DND-41 (cell line): ENCODE results near the gene ZNF32.

ENCODE experiments used
- ATAC-seq: fragments of 200-7000 bp; cut with Tn5 transposase; 3 replicates; pipeline ENCODE4 v1.9.1; 2021; ENCODE audit warnings: low read depth; ENCODE audit not compliant: insufficient read depth
- DNase-seq: peaks from one replicate; pipeline ENCODE4 v3.0.0-alpha.2; 2020
- H2AFZ ChIP-seq: 2 replicates; pipeline ENCODE4 v1.6.0; 2012; ENCODE audit warnings: low read depth, low read length
- H3K27ac ChIP-seq: 2 replicates; pipeline ENCODE4 v1.5.1; 2012; ENCODE audit warnings: low read length, inconsistent platforms
- H3K27me3 ChIP-seq: fragments of 200-600 bp; sonication (generic); 2 replicates; pipeline ENCODE4 v1.6.0; 2012; ENCODE audit warnings: low read length, mild to moderate bottlenecking, inconsistent platforms; ENCODE audit not compliant: insufficient read depth, poor library complexity
- H3K36me3 ChIP-seq: 2 replicates; pipeline ENCODE4 v1.5.1; 2012; ENCODE audit warnings: low read length, inconsistent platforms; ENCODE audit not compliant: insufficient read depth
- H3K4me1 ChIP-seq: 2 replicates; pipeline ENCODE4 v1.5.1; 2012; ENCODE audit warnings: mild to moderate bottlenecking, low read length; ENCODE audit not compliant: insufficient read depth
- H3K4me2 ChIP-seq: 2 replicates; pipeline ENCODE4 v1.6.0; 2012; ENCODE audit warnings: mild to moderate bottlenecking, moderate library complexity, low read length, inconsistent platforms; ENCODE audit not compliant: insufficient read depth
- H3K4me3 ChIP-seq, 2 experiments: fragments of 200-600 bp in 1 of 2; shearing (Covaris generic) in 1 of 2; 2 replicates each; pipeline ENCODE4 v1.5.1; 2012 to 2016; ENCODE audit warnings: inconsistent platforms in 2 of 2, low read length in 2 of 2, mild to moderate bottlenecking in 2 of 2, low read depth in 1 of 2, moderate library complexity in 1 of 2
- H3K79me2 ChIP-seq: 2 replicates; pipeline ENCODE4 v1.6.0; 2012; ENCODE audit warnings: low read length, inconsistent platforms; ENCODE audit not compliant: insufficient read depth
- H3K9ac ChIP-seq: 2 replicates; pipeline ENCODE4 v1.6.0; 2012; ENCODE audit warnings: low read depth, mild to moderate bottlenecking, inconsistent platforms, low read length, moderate library complexity
- H3K9me3 ChIP-seq: 2 replicates; pipeline ENCODE4 v1.5.1; 2012; ENCODE audit warnings: low read length, moderate library complexity, mild to moderate bottlenecking, inconsistent platforms; ENCODE audit not compliant: insufficient read depth, severe bottlenecking
- H4K20me1 ChIP-seq: 2 replicates; pipeline ENCODE4 v1.6.0; 2012; ENCODE audit warnings: low read length; ENCODE audit not compliant: insufficient read depth
- EZH2 ChIP-seq: IDR thresholded peaks from 3 replicates; pipeline ENCODE4 v1.6.1; 2012; ENCODE audit warnings: borderline replicate concordance, low read depth, mild to moderate bottlenecking, moderate library complexity, low read length, inconsistent platforms; ENCODE audit not compliant: severe bottlenecking
- TF ChIP-seq, protein P1 (sequence below): IDR thresholded peaks from 2 replicates; pipeline ENCODE4 v1.5.1; 2012; ENCODE audit warnings: borderline replicate concordance, low read length, moderate library complexity, mild to moderate bottlenecking; ENCODE audit not compliant: poor library complexity, severe bottlenecking; ENCODE audit errors: extremely low read depth

Gene ZNF32

DNA sequence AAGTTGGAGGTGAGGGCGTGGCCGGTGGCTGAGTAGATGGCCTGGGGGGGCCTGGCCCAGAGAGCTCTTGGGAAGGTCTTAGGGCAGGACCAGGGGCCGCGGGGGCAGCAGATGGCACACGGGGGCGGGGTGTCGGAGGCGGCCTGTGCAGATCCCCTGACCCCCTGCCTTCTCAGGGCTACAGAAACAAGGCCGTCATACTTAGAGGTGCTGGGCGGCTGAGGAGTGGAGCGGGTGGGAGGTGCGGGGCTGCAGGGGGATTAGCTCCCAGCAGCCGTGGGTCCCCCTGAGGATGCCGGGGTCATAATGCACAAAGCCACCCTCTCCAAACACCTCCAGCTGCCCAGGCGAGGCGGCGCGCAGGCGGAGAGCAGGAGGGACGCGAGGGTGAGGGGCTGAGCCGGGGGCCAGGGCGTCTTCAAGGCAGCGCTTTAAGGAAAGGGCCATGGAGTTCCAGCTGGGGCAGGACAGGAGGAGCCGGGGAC is 40.4 kb upstream of the ZNF32 start:
- no peak for TF ChIP-seq EZH2
- TF ChIP-seq, protein P1, sequence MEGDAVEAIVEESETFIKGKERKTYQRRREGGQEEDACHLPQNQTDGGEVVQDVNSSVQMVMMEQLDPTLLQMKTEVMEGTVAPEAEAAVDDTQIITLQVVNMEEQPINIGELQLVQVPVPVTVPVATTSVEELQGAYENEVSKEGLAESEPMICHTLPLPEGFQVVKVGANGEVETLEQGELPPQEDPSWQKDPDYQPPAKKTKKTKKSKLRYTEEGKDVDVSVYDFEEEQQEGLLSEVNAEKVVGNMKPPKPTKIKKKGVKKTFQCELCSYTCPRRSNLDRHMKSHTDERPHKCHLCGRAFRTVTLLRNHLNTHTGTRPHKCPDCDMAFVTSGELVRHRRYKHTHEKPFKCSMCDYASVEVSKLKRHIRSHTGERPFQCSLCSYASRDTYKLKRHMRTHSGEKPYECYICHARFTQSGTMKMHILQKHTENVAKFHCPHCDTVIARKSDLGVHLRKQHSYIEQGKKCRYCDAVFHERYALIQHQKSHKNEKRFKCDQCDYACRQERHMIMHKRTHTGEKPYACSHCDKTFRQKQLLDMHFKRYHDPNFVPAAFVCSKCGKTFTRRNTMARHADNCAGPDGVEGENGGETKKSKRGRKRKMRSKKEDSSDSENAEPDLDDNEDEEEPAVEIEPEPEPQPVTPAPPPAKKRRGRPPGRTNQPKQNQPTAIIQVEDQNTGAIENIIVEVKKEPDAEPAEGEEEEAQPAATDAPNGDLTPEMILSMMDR, result no peak
- Histone ChIP-seq H3K79me2 (no peaks in the 10 kb centered on the region), H3K27ac (no peak overlapping the region), H3K4me3 (no peak overlapping the region), H3K9ac (no peak overlapping the region), H3K4me1 (peaks cover 13% of the 10 kb centered on the region), H3K36me3 (no peaks in the 10 kb centered on the region), H2AFZ (no peak overlapping the region), H3K9me3 (no peaks in the 10 kb centered on the region), H3K4me2 (no peak overlapping the region), H4K20me1 (no peaks in the 10 kb centered on the region), H3K27me3 (peaks cover 7% of the 10 kb centered on the region)
- ATAC-seq (no peak), DNase-seq (no peak)

DNA sequence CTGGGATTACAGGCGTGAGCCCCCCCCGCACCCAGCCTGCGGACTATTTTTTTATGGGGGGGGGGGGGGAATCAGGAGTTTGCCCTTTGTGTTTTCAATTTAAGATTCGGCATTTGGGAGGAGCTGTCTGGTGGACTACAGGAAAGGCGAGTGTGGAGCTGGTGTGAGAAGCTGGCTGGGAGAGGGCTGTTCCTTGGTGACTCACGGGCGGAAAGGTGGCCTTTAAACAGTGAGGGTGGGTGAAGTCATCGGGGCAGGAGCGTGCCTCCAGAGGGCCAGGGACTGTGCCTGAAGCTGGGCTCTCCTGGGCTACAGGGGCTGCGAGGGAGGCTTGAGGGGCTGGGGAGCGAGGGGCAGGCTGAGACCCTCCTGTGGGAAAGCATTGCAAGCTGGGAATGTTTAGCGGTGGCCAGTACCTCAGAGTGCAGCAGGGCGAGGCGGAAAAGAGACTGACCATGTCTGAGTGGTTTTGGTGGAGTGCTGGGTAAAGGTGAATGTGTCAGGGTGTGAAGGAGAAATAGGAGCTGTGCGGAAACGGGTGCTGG is 39.7 kb upstream of the ZNF32 start:
- Histone ChIP-seq H3K36me3 (no peaks in the 10 kb centered on the region), H3K4me3 (no peak overlapping the region), H3K9ac (no peak overlapping the region), H4K20me1 (no peaks in the 10 kb centered on the region), H3K4me1 (peaks cover 13% of the 10 kb centered on the region), H3K4me2 (no peak overlapping the region), H3K9me3 (no peaks in the 10 kb centered on the region), H3K27me3 (peaks cover 7% of the 10 kb centered on the region), H2AFZ (no peak overlapping the region), H3K27ac (no peak overlapping the region), H3K79me2 (no peaks in the 10 kb centered on the region)
- no peak for DNase-seq
- TF ChIP-seq EZH2, result no peak
- TF ChIP-seq, protein P1, result no peak
- ATAC-seq, result no peak

- Histone ChIP-seq H3K36me3 (no peaks in the 10 kb centered on the region), H3K27ac (no peak overlapping the region), H3K79me2 (no peaks in the 10 kb centered on the region), H3K27me3 (peaks cover 10% of the 10 kb centered on the region), H3K4me3 (no peak overlapping the region), H2AFZ (no peak overlapping the region), H3K4me1 (peaks cover 13% of the 10 kb centered on the region), H3K4me2 (no peak overlapping the region), H3K9ac (no peak overlapping the region), H4K20me1 (no peaks in the 10 kb centered on the region), H3K9me3 (no peaks in the 10 kb centered on the region)
- TF ChIP-seq EZH2, result no peak
- TF ChIP-seq, protein P1, result no peak
- DNase-seq (no peak), ATAC-seq (no peak)
Observed at GRCh38 chr10:43687373-43687772, 38.7 kb upstream of the ZNF32 start.
